HG02571 (cell line): ENCODE measurements around the gene U2AF1.
"Not testable (repeated sequence)": the region's sequence is repeated elsewhere in the genome, so short reads cannot be mapped to it uniquely, and the experiment has no call there.

Experiments
- ATAC-seq: cut with Tn5 transposase; IDR thresholded peaks from one replicate; pipeline ENCODE4 v1.9.1; 2021; ENCODE audit warnings: mild to moderate bottlenecking, moderate library complexity; ENCODE audit not compliant: unreplicated experiment

Gene U2AF1

DNA sequence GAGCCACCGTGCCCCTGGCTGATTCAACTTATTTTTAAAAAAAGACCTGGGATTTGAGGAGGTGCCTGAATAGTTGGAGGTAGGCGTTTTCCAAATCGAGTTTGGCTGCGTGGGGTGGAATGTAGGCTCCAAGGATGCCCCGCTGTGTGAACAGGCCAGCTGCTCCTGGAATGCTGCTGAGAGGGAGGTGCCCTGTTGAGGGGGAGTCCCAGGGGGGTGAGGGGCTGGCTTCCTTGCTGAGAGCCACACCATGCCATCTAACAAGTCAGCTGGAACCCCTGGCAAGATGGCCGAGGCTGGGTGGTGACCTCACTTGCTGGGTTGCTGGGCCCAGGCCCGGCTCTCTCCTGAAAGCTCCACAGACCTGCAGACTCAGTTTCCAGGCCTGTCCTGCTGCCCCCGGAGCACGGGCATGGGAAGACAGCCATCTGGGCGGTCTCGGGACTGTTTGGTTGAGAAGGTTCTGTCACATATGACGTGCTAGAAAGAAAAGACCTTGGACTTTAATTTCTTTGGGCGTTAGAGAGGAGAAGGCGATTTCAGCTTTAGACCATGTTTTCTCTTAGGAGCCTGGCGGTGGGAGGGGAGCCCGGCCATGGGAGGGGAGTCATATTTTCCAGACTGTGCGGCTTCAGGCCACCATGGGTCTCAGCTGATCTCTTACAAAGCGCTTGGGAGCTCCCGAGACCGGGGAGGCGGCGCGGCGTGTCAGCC, 24.6 kb downstream of the U2AF1 start:
- not testable (repeated sequence) for ATAC-seq

DNA sequence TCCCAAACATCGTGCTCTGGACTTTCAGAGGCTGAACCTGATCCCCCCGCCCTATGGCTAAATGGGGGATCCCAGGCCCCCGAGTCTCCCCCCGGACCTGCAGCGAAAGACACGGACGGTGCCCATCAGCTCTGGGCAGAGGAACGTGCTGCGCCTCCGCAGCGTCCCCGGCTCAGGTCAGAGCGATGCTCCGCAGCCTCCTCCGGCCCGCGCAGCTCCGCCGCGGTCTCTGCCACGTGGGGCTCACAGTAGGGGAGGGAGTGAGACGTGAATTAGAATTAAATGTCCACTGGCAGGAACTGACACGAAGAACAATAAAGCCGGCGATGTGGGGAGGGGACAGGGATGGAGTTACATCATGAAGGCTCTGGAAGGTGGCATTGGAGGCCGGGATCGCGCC, 30.7 kb downstream of the U2AF1 start:
- not testable (repeated sequence) for ATAC-seq

GRCh38 chr21:43076023-43076637, 31.2 kb downstream of the U2AF1 start:
- ATAC-seq = not testable (repeated sequence)

- ATAC-seq = not testable (repeated sequence)
Observed at GRCh38 chr21:43075170-43076022, 32.0 kb downstream of the U2AF1 start, which contains the start of gene CBS. CBS (minus strand) TSS chr21:43075835; CDS start chr21:43072193, 3,642 bp downstream.

GRCh38 chr21:43074401-43075169, 32.8 kb downstream of the U2AF1 start:
- not testable (repeated sequence) for ATAC-seq

DNA sequence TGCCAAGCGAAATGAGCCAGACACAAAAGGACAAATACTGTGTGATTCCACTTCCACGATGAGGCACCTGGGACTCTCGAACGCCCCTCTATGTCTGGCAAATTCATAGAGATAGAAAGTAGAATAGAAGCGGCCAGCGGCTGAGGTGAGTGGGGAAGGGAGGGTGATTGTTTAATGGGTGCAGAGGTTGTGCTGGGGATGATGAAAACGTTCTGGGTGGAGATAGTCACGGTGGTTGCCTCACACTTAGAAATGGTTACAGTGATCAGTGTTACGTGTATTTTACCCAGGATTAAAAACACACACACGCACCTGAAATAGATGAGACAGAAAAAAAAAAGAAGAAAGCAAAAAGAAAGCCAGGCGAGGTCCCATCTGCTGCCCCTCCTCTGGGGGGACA, 34.6 kb downstream of the U2AF1 start:
- ATAC-seq = not testable (repeated sequence)

- ATAC-seq = not testable (repeated sequence)
Observed at GRCh38 chr21:43069682-43070081, 37.7 kb downstream of the U2AF1 start.

DNA sequence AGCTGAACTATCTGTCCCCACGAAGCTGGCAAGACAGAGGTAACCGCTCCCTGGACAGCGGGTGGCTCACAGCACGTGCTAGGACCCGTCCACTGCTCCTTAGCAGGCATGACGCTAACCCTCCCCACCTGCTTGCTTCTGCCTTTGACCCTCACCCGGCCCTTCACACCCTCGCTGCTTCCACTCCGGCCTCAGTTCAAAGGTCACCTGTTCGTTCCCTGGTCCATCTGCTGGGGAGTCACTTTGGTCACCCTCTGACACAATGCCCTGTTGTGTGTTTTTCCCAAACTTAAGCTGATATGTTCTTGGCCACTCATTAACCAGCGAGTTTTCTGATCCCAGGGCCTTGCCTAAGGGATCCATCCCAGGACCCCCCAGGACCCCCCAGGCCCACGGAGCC, 39.3 kb downstream of the U2AF1 start:
- ATAC-seq = not testable (repeated sequence)

- not testable (repeated sequence) for ATAC-seq
Observed at GRCh38 chr21:43066690-43067089, 40.7 kb downstream of the U2AF1 start.

DNA sequence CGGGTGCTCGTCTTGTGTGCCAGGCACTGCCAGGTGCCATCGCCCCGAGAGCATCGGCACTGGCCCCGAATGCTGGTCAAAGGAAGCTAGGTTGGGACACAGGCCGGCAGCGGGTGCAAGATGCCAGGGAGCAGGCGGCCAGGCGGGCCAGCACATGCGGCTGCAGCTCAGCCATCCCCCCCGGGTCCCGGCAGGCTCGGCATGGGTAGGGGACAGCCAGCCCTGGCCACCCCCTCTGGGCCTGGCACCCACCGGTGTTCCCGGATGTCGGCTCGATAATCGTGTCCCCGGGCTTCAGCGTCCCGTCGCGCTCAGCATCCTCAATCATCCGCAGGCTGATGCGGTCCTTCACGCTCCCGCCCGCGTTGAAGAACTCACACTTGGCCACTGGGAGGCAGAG, 41.4 kb downstream of the U2AF1 start:
- not testable (repeated sequence) for ATAC-seq

DNA sequence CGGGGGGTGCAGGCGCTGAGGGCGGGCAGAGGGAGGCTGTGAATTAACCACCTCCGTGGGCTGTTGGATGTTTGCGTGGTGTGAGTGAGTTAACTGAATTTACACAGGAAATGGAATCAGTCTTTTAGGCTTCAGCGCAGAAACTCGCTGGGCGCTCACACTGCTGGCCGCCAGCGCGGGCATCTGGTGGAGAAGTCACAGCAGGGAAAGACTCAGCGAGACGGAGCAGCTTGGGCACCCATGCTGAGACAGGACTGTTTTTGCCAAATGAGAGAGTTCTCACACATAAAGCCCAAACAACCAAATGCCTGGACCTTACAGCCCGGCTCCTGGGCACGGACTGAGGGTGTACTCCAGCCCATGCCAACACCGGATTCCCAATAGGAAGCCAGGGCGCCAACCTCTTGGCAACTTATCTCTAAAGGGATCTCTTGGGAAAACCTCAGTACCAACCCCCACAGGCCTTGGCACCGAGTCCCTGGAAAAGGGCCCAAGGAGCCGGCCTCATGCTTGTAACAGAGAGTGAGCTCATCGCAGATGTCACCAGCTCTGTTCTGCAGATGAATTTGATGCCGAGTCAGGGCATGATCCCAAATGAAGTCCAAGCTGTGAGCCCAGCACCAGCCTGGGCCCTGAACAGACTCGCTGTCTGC, 43.0 kb downstream of the U2AF1 start:
- not testable (repeated sequence) for ATAC-seq

- not testable (repeated sequence) for ATAC-seq
Observed at GRCh38 chr21:43062955-43063664, 44.3 kb downstream of the U2AF1 start.

GRCh38 chr21:43053112-43053511, 54.3 kb downstream of the U2AF1 start:
- ATAC-seq = not testable (repeated sequence)

DNA sequence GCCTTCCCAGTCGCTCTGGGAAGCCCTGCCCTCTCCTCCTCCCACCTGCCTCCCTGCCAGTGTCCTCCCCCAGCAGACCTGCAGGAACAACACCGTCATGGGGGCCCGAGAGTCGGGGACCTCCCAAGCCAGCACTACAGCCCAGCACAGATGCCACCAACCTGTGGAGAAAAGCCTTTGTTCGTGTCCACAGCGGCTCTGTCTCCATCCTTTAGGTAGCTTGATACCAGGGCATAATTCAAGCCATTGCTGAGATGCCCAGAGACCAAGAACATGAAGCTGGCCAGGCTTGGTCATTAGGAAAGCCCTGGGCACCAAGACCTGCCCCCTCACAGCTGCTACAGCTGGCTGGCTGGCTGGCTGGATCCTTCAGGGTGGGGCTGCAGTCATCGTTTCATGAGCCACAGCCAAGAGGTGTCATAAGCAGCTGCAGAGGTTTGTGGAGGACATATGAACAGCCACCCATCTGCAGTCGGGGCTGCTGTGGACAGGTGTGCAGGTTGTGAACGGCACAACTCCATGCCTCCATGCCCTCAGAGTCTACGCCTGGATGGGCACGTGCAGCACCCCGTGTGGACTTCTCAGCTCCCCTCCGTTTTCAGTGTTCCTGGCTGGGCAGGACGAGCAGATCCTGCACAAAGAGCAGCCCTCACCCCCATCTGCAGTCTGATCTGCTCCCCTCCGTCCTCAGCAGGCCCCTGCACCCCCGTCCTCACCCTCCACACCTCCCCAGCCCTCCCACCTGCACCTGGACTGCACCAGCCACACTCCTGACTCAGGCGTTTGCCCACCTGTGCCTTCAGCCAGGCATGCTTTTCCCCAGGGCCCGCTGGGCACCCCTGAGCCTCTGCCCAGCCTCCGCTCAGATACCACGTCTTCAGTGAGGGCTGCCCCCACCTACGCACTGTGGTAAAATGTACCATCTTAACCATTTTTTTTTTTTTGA, 61.2 kb downstream of the U2AF1 start:
- ATAC-seq = not testable (repeated sequence)

- ATAC-seq = not testable (repeated sequence)
Observed at GRCh38 chr21:43045165-43045875, 62.0 kb downstream of the U2AF1 start.

- not testable (repeated sequence) for ATAC-seq
Observed at GRCh38 chr21:43044547-43044946, 62.8 kb downstream of the U2AF1 start.

DNA sequence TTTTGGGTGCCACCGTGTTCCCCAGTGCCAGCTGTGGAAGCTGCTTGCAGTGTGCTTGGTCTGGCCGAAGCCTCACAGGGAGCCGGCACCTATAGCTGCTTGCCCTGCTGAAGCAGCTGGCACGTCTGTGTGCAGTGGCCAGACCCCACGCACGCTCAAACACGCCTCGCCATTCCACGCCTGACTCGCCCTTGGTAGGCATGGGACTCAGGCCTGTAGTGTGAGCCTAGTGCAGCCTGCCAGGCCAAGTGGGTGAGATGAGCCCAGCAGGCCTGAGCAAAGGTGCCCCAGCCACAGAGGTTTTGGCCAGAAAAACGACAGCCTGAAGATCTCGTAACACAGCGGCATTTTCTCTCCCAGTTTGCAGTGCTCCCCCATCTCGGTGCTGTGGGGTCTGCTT, 64.1 kb downstream of the U2AF1 start:
- ATAC-seq = not testable (repeated sequence)
